NT2/D1 (cell line): ENCODE results near the gene WDFY3.

Source experiments
- DNase-seq: peaks from one replicate; pipeline ENCODE4 v3.0.0-alpha.2; 2011; ENCODE audit warnings: low read depth, low spot score
- H3K27me3 ChIP-seq: 2 replicates; pipeline ENCODE4 v1.6.0; 2011; ENCODE audit warnings: mild to moderate bottlenecking; ENCODE audit not compliant: insufficient read length, insufficient read depth
- H3K36me3 ChIP-seq: 2 replicates; pipeline ENCODE4 v1.6.1; 2011; ENCODE audit warnings: mild to moderate bottlenecking, low read length, mixed read lengths; ENCODE audit not compliant: insufficient read depth, insufficient read length
- H3K4me1 ChIP-seq: 2 replicates; pipeline ENCODE4 v1.5.1; 2011; ENCODE audit not compliant: insufficient read depth, insufficient read length
- H3K4me3 ChIP-seq: 2 replicates; pipeline ENCODE4 v1.5.1; 2011; ENCODE audit warnings: low read depth; ENCODE audit not compliant: insufficient read length
- H3K9ac ChIP-seq: 2 replicates; pipeline ENCODE4 v1.6.0; 2011; ENCODE audit warnings: low read depth; ENCODE audit not compliant: insufficient read length
- H3K9me3 ChIP-seq: 2 replicates; pipeline ENCODE4 v1.5.1; 2011; ENCODE audit warnings: mild to moderate bottlenecking, low read length; ENCODE audit not compliant: insufficient read depth
- SUZ12 ChIP-seq: IDR thresholded peaks from 2 replicates; pipeline ENCODE4 v1.6.1; 2011; ENCODE audit not compliant: insufficient read length, insufficient read depth; ENCODE audit errors: extremely low read depth
- YY1 ChIP-seq: IDR thresholded peaks from 2 replicates; pipeline ENCODE4 v1.6.1; 2011; ENCODE audit not compliant: insufficient read length, insufficient read depth
- ZNF274 ChIP-seq: IDR thresholded peaks from 2 replicates; pipeline ENCODE4 v1.6.1; 2011; ENCODE audit warnings: mild to moderate bottlenecking, low read depth, low read length

WDFY3 gene

GRCh38 chr4:84908876-84909275 lies 57.6 kb downstream of the WDFY3 start:
- DNase-seq, result no peak
- no peaks in the 10 kb centered on the region for H3K9me3 ChIP-seq
- H3K36me3 ChIP-seq, result no peaks in the 10 kb centered on the region
- H3K4me1 ChIP-seq, result no peaks in the 10 kb centered on the region
- no peaks in the 10 kb centered on the region for H3K27me3 ChIP-seq
- TF ChIP-seq SUZ12 (no peak), ZNF274 (no peak), YY1 (no peak)
- no peak overlapping the region for H3K4me3 ChIP-seq
- no peak overlapping the region for H3K9ac ChIP-seq

- Histone ChIP-seq H3K9me3 (no peaks in the 10 kb centered on the region), H3K27me3 (no peaks in the 10 kb centered on the region), H3K36me3 (no peaks in the 10 kb centered on the region), H3K4me3 (no peak overlapping the region), H3K9ac (no peak overlapping the region), H3K4me1 (no peaks in the 10 kb centered on the region)
- no peak for DNase-seq
- TF ChIP-seq SUZ12, result no peak
- TF ChIP-seq ZNF274, result no peak
Observed at GRCh38 chr4:84907145-84907544, 59.3 kb downstream of the WDFY3 start.

- Histone ChIP-seq H3K4me1 (peaks cover 1% of the 10 kb centered on the region), H3K27me3 (no peaks in the 10 kb centered on the region), H3K9me3 (no peaks in the 10 kb centered on the region), H3K4me3 (no peak overlapping the region), H3K9ac (no peak overlapping the region), H3K36me3 (peaks cover 6% of the 10 kb centered on the region)
- no peak for TF ChIP-seq YY1
- no peak for TF ChIP-seq SUZ12
- TF ChIP-seq ZNF274, result no peak
- no peak for DNase-seq
Observed at GRCh38 chr4:84905646-84906045, 60.8 kb downstream of the WDFY3 start.

GRCh38 chr4:84901740-84902281 lies 64.7 kb downstream of the WDFY3 start:
- peaks cover 1% of the 10 kb centered on the region for H3K4me1 ChIP-seq
- H3K9me3 ChIP-seq, result no peaks in the 10 kb centered on the region
- H3K4me3 ChIP-seq, result no peak overlapping the region
- no peak overlapping the region for H3K9ac ChIP-seq
- no peaks in the 10 kb centered on the region for H3K27me3 ChIP-seq
- H3K36me3 ChIP-seq, result peaks cover 6% of the 10 kb centered on the region
- TF ChIP-seq ZNF274 (no peak), SUZ12 (no peak), YY1 (no peak)
- DNase-seq, result no peak

GRCh38 chr4:84901173-84901572 lies 65.3 kb downstream of the WDFY3 start:
- Histone ChIP-seq H3K9me3 (no peaks in the 10 kb centered on the region), H3K27me3 (no peaks in the 10 kb centered on the region), H3K9ac (no peak overlapping the region), H3K4me3 (no peak overlapping the region), H3K4me1 (peaks cover 1% of the 10 kb centered on the region), H3K36me3 (peaks cover 6% of the 10 kb centered on the region)
- TF ChIP-seq YY1 (no peak), ZNF274 (no peak), SUZ12 (no peak)
- no peak for DNase-seq

- no peak for DNase-seq
- Histone ChIP-seq H3K4me3 (no peak overlapping the region), H3K9ac (no peak overlapping the region), H3K36me3 (peaks cover 6% of the 10 kb centered on the region), H3K9me3 (no peaks in the 10 kb centered on the region), H3K27me3 (no peaks in the 10 kb centered on the region), H3K4me1 (peaks cover 1% of the 10 kb centered on the region)
- TF ChIP-seq ZNF274 (no peak), SUZ12 (no peak), YY1 (no peak)
Observed at GRCh38 chr4:84899616-84900015, 66.9 kb downstream of the WDFY3 start.

GRCh38 chr4:84897516-84897915 lies 69.0 kb downstream of the WDFY3 start:
- DNase-seq, result no peak
- H3K9me3 ChIP-seq, result no peaks in the 10 kb centered on the region
- no peaks in the 10 kb centered on the region for H3K27me3 ChIP-seq
- peaks cover 1% of the 10 kb centered on the region for H3K4me1 ChIP-seq
- TF ChIP-seq YY1 (no peak), SUZ12 (no peak), ZNF274 (no peak)
- no peak overlapping the region for H3K4me3 ChIP-seq
- peaks cover 6% of the 10 kb centered on the region for H3K36me3 ChIP-seq
- no peak overlapping the region for H3K9ac ChIP-seq

- H3K4me1 ChIP-seq, result no peaks in the 10 kb centered on the region
- H3K36me3 ChIP-seq, result no peaks in the 10 kb centered on the region
- H3K4me3 ChIP-seq, result no peak overlapping the region
- no peaks in the 10 kb centered on the region for H3K9me3 ChIP-seq
- DNase-seq, result no peak
- no peaks in the 10 kb centered on the region for H3K27me3 ChIP-seq
- TF ChIP-seq SUZ12, result no peak
- no peak overlapping the region for H3K9ac ChIP-seq
Observed at GRCh38 chr4:84895283-84895682, 71.2 kb downstream of the WDFY3 start.
